Fibroblast of lung (primary cell): ENCODE measurements around the gene FAM20B. TPM values are rescaled to one million over a fixed set of nuclear protein-coding genes. Genes with fewer than 3 reads are reported as not detected.

Experiments used
- DNase-seq, 2 donors: peaks; one replicate each; pipeline versions ENCODE4 v3.0.0 to v3.0.0-alpha.2; 2010; ENCODE audit warnings: low read depth in 2 of 2
- H2AFZ ChIP-seq: 2 replicates; pipeline ENCODE4 v1.5.1; 2012; ENCODE audit warnings: low read length, control low read depth, inconsistent platforms
- H3K27ac ChIP-seq: 2 replicates; pipeline ENCODE4 v1.5.1; 2011; ENCODE audit warnings: low read length, control low read depth; ENCODE audit not compliant: insufficient read depth
- H3K27me3 ChIP-seq: 2 replicates; pipeline ENCODE4 v1.5.1; 2011; ENCODE audit warnings: mild to moderate bottlenecking, low read length; ENCODE audit not compliant: control insufficient read depth, insufficient read depth
- H3K36me3 ChIP-seq: 2 replicates; pipeline ENCODE4 v1.5.1; 2011; ENCODE audit warnings: low read length; ENCODE audit not compliant: control insufficient read depth, insufficient read depth
- H3K4me1 ChIP-seq: 2 replicates; pipeline ENCODE4 v1.5.1; 2011; ENCODE audit warnings: low read length; ENCODE audit not compliant: control insufficient read depth, insufficient read depth; ENCODE audit errors: extremely low read depth
- H3K4me2 ChIP-seq: 2 replicates; pipeline ENCODE4 v1.5.1; 2011; ENCODE audit warnings: low read length, control low read depth; ENCODE audit not compliant: insufficient read depth; ENCODE audit errors: extremely low read depth
- H3K4me3 ChIP-seq, 4 experiments: fragments of 200-600 bp in 1 of 4; sonication (generic) in 1 of 4; replicated peaks in 1 of 4; 2 replicates each; pipeline ENCODE4 v1.5.1; 2011 to 2016; ENCODE audit warnings: low read length in 4 of 4, low read depth in 3 of 4, mild to moderate bottlenecking in 3 of 4, control low read depth in 2 of 4, inconsistent platforms in 1 of 4, mixed read lengths in 1 of 4; ENCODE audit not compliant: insufficient read depth in 1 of 4; ENCODE audit errors: control extremely low read depth in 1 of 4
- H3K79me2 ChIP-seq: 2 replicates; pipeline ENCODE4 v1.5.1; 2012; ENCODE audit warnings: mild to moderate bottlenecking, low read length, inconsistent platforms; ENCODE audit not compliant: control insufficient read depth, insufficient read depth
- H3K9ac ChIP-seq: 2 replicates; pipeline ENCODE4 v1.5.1; 2011; ENCODE audit warnings: mild to moderate bottlenecking, low read length, control low read depth; ENCODE audit not compliant: insufficient read depth
- H3K9me3 ChIP-seq: 2 replicates; pipeline ENCODE4 v1.5.1; 2012; ENCODE audit warnings: low read depth, low read length; ENCODE audit not compliant: control insufficient read depth, insufficient read depth
- H4K20me1 ChIP-seq: 2 replicates; pipeline ENCODE4 v1.5.1; 2011; ENCODE audit warnings: low read length; ENCODE audit not compliant: control insufficient read depth, insufficient read depth; ENCODE audit errors: extremely low read depth
- EZH2 ChIP-seq: IDR thresholded peaks from 2 replicates; pipeline ENCODE4 v1.5.1; 2012; ENCODE audit warnings: low read length, control low read depth, mild to moderate bottlenecking; ENCODE audit errors: missing control alignments
- polyA plus RNA-seq, 2 donors: library from polyadenylated mRNA; depleted of rRNA in 1 of 2; stranded (reverse) in 1 of 2; unstranded in 1 of 2; fragments of >200 nt; gene quantifications; 2 replicates each; pipeline ENCODE4 v1.2.1, GENCODE V29; 2011 to 2012; ENCODE audit warnings: missing spikeins in 1 of 2
- total RNA-seq: library from RNA; depleted of rRNA; stranded (reverse); fragments of >200 nt; gene quantifications from 2 replicates; pipeline ENCODE4 v1.2.1, GENCODE V29; 2014
- TF ChIP-seq, protein P1 (sequence below), 2 donors: IDR thresholded peaks in 1 of 2; conservative IDR thresholded peaks in 1 of 2; 1 replicate in 1 of 2; 2 replicates in 1 of 2; pipeline ENCODE4 v1.5.1; 2011 to 2012; ENCODE audit warnings: low read length in 2 of 2, control low read depth in 1 of 2, inconsistent platforms in 1 of 2, low read depth in 1 of 2, mild to moderate bottlenecking in 1 of 2

FAM20B gene
- total and polyA plus RNA-seq, 2 donors (not counting 1 experiment from before 2014, with no cell fraction given), result 42.1 to 45.2 TPM

DNA sequence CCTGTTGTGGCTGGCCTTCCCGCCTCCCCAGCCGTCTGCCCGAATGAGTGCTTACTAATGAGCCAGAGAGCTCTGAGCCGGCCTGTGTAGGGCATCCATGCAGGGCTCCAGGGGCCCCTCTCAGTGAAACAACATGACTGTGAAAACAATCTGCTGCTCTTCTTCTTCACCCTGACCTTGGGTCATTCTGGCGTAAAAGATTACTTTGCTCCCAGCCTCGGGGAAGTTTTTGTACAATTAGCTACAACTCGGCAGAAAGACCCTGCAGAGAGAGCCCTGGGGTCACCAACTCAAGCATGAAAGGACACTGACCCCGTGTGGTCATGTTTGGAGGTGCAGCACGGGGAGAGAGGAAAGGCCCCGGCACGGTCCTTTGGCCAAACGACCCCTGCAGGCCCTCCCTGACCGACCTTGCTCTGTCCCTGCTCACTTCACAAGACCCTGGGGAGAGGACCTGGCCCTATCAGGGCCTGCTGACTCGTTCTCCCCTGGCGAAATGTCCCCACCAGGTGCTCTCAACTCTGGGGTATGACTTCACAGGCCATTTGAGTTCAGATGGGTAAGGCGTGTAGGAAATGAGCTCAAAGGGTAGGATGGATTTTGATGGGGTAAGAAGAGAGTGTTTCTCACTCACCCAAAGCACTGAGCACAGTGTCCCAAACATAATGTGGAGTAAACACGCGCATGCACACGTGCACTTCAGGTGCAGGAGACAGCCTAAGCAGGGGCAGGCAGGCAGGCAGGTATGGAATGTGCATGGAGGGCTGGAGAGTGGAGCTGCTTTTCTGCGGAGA lies 22.9 kb upstream of the FAM20B start:
- Histone ChIP-seq H3K4me2 (peak overlapping the region; percentile 35), H3K79me2 (no peaks in the 10 kb centered on the region)

DNA sequence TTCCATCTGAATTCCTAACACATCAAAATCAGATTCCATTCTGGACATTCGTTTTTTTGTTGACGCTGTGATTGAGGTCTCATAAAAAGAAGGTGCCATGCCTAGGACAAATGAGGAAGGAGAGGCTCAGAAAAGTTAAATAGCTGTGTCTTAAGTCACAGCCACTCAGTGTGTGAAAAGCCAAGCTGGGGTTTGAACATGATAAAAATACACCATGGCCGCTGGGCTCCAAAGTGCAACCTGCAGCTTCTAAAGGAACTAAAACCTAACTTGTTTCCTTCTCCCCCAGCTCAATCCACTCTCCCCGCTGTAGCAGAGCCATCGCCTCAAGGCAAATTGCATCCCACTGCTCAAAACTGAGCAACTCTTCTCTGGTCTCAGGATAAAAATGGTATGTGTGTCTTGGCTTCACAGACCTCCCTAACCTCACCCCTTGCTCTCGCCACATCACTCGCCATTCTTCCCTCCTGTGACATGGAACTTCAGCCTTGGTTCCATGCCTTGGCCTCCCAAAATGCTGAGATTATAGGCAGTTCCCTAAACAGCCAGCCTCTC lies 22.1 kb upstream of the FAM20B start:
- H4K20me1 ChIP-seq, result no peaks in the 10 kb centered on the region
- H3K4me3 ChIP-seq, result no peak overlapping the region
- H3K9ac ChIP-seq, result no peak overlapping the region
- no peaks in the 10 kb centered on the region for H3K36me3 ChIP-seq
- H3K4me1 ChIP-seq, result peaks cover 3% of the 10 kb centered on the region
- H2AFZ ChIP-seq, result no peak overlapping the region
- no peaks in the 10 kb centered on the region for H3K27me3 ChIP-seq
- H3K4me2 ChIP-seq, result no peak overlapping the region
- H3K79me2 ChIP-seq, result no peaks in the 10 kb centered on the region
- H3K9me3 ChIP-seq, result no peaks in the 10 kb centered on the region
- TF ChIP-seq EZH2, result no peak
- TF ChIP-seq, protein P1, sequence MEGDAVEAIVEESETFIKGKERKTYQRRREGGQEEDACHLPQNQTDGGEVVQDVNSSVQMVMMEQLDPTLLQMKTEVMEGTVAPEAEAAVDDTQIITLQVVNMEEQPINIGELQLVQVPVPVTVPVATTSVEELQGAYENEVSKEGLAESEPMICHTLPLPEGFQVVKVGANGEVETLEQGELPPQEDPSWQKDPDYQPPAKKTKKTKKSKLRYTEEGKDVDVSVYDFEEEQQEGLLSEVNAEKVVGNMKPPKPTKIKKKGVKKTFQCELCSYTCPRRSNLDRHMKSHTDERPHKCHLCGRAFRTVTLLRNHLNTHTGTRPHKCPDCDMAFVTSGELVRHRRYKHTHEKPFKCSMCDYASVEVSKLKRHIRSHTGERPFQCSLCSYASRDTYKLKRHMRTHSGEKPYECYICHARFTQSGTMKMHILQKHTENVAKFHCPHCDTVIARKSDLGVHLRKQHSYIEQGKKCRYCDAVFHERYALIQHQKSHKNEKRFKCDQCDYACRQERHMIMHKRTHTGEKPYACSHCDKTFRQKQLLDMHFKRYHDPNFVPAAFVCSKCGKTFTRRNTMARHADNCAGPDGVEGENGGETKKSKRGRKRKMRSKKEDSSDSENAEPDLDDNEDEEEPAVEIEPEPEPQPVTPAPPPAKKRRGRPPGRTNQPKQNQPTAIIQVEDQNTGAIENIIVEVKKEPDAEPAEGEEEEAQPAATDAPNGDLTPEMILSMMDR (conservative IDR thresholded peaks at IDR 0.05 in 1 of 2, IDR thresholded peaks at IDR 0.05 in 1 of 2; ENCODE audit: low read depth in 1 of 2, low read length in 2 of 2), result no peak
- no peak overlapping the region for H3K27ac ChIP-seq
- DNase-seq, result no peak

More for the DNA sequence above, 22.9 kb upstream of the FAM20B start:
- Histone ChIP-seq H4K20me1 (no peaks in the 10 kb centered on the region), H3K9ac (no peak overlapping the region), H3K27me3 (no peaks in the 10 kb centered on the region), H3K9me3 (no peaks in the 10 kb centered on the region), H2AFZ (peak overlapping the region; percentile 87), H3K4me3 (no peak overlapping the region), H3K4me1 (peaks cover 3% of the 10 kb centered on the region), H3K36me3 (no peaks in the 10 kb centered on the region), H3K27ac (no peak overlapping the region)
- DNase-seq, result peak; percentile 47 to 67
- TF ChIP-seq EZH2, result no peak
- TF ChIP-seq, protein P1 (conservative IDR thresholded peaks at IDR 0.05 in 1 of 2, IDR thresholded peaks at IDR 0.05 in 1 of 2; ENCODE audit: low read depth in 1 of 2, low read length in 2 of 2), result peak; percentile 96

DNA sequence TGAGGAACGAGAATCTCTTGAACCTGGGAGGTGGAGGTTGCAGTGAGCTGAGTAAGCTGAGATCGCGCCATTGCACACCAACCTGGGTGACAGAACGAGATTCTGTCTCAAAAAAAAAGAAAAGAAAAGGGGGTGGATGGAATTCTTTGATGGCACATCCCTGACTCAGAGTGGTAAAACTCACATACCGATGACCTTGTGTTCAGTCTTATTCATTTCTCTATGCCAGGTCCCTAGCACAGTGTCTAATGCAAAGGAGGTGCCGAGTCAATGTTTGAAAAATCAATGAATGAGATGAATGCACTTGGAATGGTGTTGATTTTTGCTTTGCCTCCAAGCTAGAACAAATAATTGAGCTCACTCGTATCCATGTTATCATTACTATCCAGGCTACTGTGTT lies 18.5 kb upstream of the FAM20B start:
- H3K36me3 ChIP-seq, result no peaks in the 10 kb centered on the region
- no peaks in the 10 kb centered on the region for H4K20me1 ChIP-seq
- no peaks in the 10 kb centered on the region for H3K27me3 ChIP-seq
- H3K9ac ChIP-seq, result no peak overlapping the region
- no peak for TF ChIP-seq EZH2
- TF ChIP-seq, protein P1 (conservative IDR thresholded peaks at IDR 0.05 in 1 of 2, IDR thresholded peaks at IDR 0.05 in 1 of 2; ENCODE audit: low read depth in 1 of 2, low read length in 2 of 2), result no peak
- H3K4me3 ChIP-seq, result no peak overlapping the region
- no peak overlapping the region for H2AFZ ChIP-seq
- no peak overlapping the region for H3K4me2 ChIP-seq
- no peaks in the 10 kb centered on the region for H3K9me3 ChIP-seq
- no peaks in the 10 kb centered on the region for H3K79me2 ChIP-seq
- H3K27ac ChIP-seq, result no peak overlapping the region
- peaks cover 3% of the 10 kb centered on the region for H3K4me1 ChIP-seq
- peak in 1 of 2 donors; percentile 36 for DNase-seq
